Liver (tissue), 9 donors: ENCODE results near the gene COMMD10. TPM values are rescaled to one million over a fixed set of nuclear protein-coding genes. Genes with fewer than 3 reads are reported as not detected.
"Not testable (repeated sequence)": the region's sequence is repeated elsewhere in the genome, so short reads cannot be mapped to it uniquely, and the experiment has no call there.

Experiments used
- DNase-seq: peaks from one replicate; pipeline ENCODE4 v3.0.0-alpha.2; 2017; ENCODE audit warnings: low spot score
- H3K27ac ChIP-seq, 2 donors: one replicate each; pipeline ENCODE4 v1.7.0; 2013; ENCODE audit warnings: inconsistent platforms in 2 of 2, low read length in 2 of 2, control low read depth in 1 of 2, low read depth in 1 of 2, mild to moderate bottlenecking in 1 of 2
- H3K27me3 ChIP-seq, 4 donors: one replicate each; pipeline versions ENCODE4 v1.6.1 to v1.7.0; 2013; ENCODE audit warnings: low read length in 3 of 4, inconsistent platforms in 1 of 4, mild to moderate bottlenecking in 1 of 4, moderate library complexity in 1 of 4; ENCODE audit not compliant: control insufficient read depth in 4 of 4, insufficient read depth in 4 of 4
- H3K36me3 ChIP-seq, 4 donors: one replicate each; pipeline versions ENCODE4 v1.6.1 to v1.7.0; 2013; ENCODE audit warnings: low read length in 3 of 4, mild to moderate bottlenecking in 3 of 4, low read depth in 1 of 4, moderate library complexity in 1 of 4; ENCODE audit not compliant: control insufficient read depth in 4 of 4, insufficient read depth in 3 of 4
- H3K4me1 ChIP-seq, 4 donors: one replicate each; pipeline versions ENCODE4 v1.6.1 to v1.7.0; 2013; ENCODE audit warnings: low read length in 3 of 4, mild to moderate bottlenecking in 3 of 4, moderate library complexity in 1 of 4; ENCODE audit not compliant: control insufficient read depth in 4 of 4, insufficient read depth in 4 of 4
- H3K4me3 ChIP-seq, 3 donors: one replicate each; pipeline versions ENCODE4 v1.6.1 to v1.7.0; 2013; ENCODE audit warnings: low read length in 3 of 3, control low read depth in 1 of 3, low read depth in 1 of 3, mild to moderate bottlenecking in 1 of 3
- H3K9ac ChIP-seq, 2 donors: one replicate each; pipeline ENCODE4 v1.7.0; 2013; ENCODE audit warnings: low read length in 2 of 2, mild to moderate bottlenecking in 2 of 2, moderate library complexity in 2 of 2, control low read depth in 1 of 2, low read depth in 1 of 2
- H3K9me3 ChIP-seq, 4 donors: one replicate each; pipeline versions ENCODE4 v1.6.1 to v1.7.0; 2013; ENCODE audit warnings: low read length in 3 of 4; ENCODE audit not compliant: control insufficient read depth in 4 of 4
- CTCF ChIP-seq: fragments of 150-350 bp; IDR thresholded peaks from 2 replicates; pipeline ENCODE4 v1.5.1; 2017; ENCODE audit warnings: improper control_type of control experiment, low read depth, low read length; ENCODE audit not compliant: missing input control
- EGR1 ChIP-seq, 2 donors: IDR thresholded peaks; 2 replicates each; pipeline ENCODE4 v1.6.1; 2016 to 2018; ENCODE audit warnings: antibody characterized with exemption in 2 of 2, low read depth in 2 of 2
- FOXA1 ChIP-seq: IDR thresholded peaks from 2 replicates; pipeline ENCODE4 v1.6.1; 2016; ENCODE audit warnings: antibody characterized with exemption
- FOXA2 ChIP-seq: IDR thresholded peaks from 2 replicates; pipeline ENCODE4 v1.6.1; 2016; ENCODE audit warnings: antibody characterized with exemption
- GABPA ChIP-seq, 2 donors: IDR thresholded peaks in 1 of 2; conservative IDR thresholded peaks in 1 of 2; 2 replicates each; pipeline ENCODE4 v1.6.1; 2016; ENCODE audit warnings: antibody characterized with exemption in 2 of 2, mild to moderate bottlenecking in 1 of 2, moderate library complexity in 1 of 2
- HNF4G ChIP-seq: IDR thresholded peaks from 2 replicates; pipeline ENCODE4 v1.6.1; 2016; ENCODE audit warnings: antibody characterized with exemption
- JUND ChIP-seq, 2 donors: IDR thresholded peaks; 2 replicates each; pipeline ENCODE4 v1.6.1; 2016; ENCODE audit warnings: antibody characterized with exemption in 2 of 2
- NR2F2 ChIP-seq: IDR thresholded peaks from 2 replicates; pipeline ENCODE4 v1.6.1; 2016; ENCODE audit warnings: antibody characterized with exemption
- REST ChIP-seq: IDR thresholded peaks from 2 replicates; pipeline ENCODE4 v1.6.1; 2016; ENCODE audit warnings: antibody characterized with exemption, mild to moderate bottlenecking
- RXRA ChIP-seq, 2 donors: IDR thresholded peaks; 2 replicates each; pipeline ENCODE4 v1.6.1; 2017 to 2018; ENCODE audit warnings: antibody characterized with exemption in 2 of 2, mild to moderate bottlenecking in 1 of 2
- YY1 ChIP-seq: IDR thresholded peaks from 2 replicates; pipeline ENCODE4 v1.6.1; 2016; ENCODE audit warnings: antibody characterized with exemption, mild to moderate bottlenecking
- ZBTB33 ChIP-seq: IDR thresholded peaks from 2 replicates; pipeline ENCODE4 v1.6.1; 2016; ENCODE audit warnings: antibody characterized with exemption
- WGBS: extraction: QIAGEN DNeasy Blood & Tissue Kit; methylation state at CpG from one replicate; pipeline ENCODE4 v1.1.7; 2013; 5-methylcytosine and 5-hydroxymethylcytosine counted together
- polyA plus RNA-seq, 2 donors: library from polyadenylated mRNA; stranded (reverse) in 1 of 2; unstranded in 1 of 2; fragments of 200-250 nt in 1 of 2; fragments of >200 nt in 1 of 2; fragmentation: Nextera tagmentation in 1 of 2; extraction: Ambion mirVana in 1 of 2; gene quantifications; one replicate each; pipeline versions ENCODE4 v1.2.1 to v1.2.3, GENCODE V29; 2013 to 2015
- total RNA-seq, 2 donors: library from RNA; depleted of rRNA; stranded (reverse); fragments of >200 nt; gene quantifications; one replicate each; pipeline ENCODE4 v1.2.3, GENCODE V29; 2014
- TF ChIP-seq, protein P1 (sequence below): IDR thresholded peaks from 2 replicates; pipeline ENCODE4 v1.6.1; 2016; ENCODE audit warnings: antibody characterized with exemption
- donor health status: healthy.
- donor health status: healthy.
- donor health status: healthy.
- donor health status: healthy.
- donor health status: healthy.

Gene COMMD10
- total and polyA plus RNA-seq, 4 donors = 8.9 to 30.5 (median 19.3) TPM

GRCh38 chr5:116078199-116078598, 6.6 kb upstream of the COMMD10 start (continued):
- TF ChIP-seq ZBTB33 = no peak
- TF ChIP-seq RXRA (IDR thresholded peaks at IDR 0.05) = no peak
- TF ChIP-seq EGR1 (IDR thresholded peaks at IDR 0.05; ENCODE audit: low read depth in 2 of 2) = no peak
- TF ChIP-seq, protein P1, sequence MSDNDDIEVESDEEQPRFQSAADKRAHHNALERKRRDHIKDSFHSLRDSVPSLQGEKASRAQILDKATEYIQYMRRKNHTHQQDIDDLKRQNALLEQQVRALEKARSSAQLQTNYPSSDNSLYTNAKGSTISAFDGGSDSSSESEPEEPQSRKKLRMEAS = no peak
- TF ChIP-seq GABPA (IDR thresholded peaks at IDR 0.05 in 1 of 2, conservative IDR thresholded peaks at IDR 0.05 in 1 of 2) = no peak

DNA sequence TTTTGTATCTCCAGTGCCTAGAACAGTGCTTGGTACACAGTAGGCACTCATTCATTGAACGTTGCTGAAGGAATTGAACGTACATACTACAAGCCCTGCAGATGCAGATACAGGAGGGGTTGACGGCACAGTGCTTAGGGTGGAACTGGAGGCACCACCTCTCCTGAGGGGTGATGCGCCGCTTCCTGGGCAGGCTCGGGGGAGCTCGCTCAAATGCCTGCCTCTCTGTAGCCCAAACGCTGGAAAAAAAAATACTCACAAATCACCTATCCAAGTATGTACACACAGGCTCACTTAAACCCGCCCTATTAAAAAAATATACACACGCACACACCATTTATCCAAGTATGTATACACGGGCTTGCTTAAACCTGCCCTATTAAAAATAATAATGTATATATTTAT, 536 bp upstream of the COMMD10 start:
- peak overlapping the region in 1 of 2 donors; percentile 82 for H3K9ac ChIP-seq

GRCh38 chr5:116086309-116086708, 1.5 kb downstream of the COMMD10 start:
- H3K9ac ChIP-seq, H3K4me3 ChIP-seq, H3K9me3 ChIP-seq, H3K36me3 ChIP-seq, DNase-seq, H3K27ac ChIP-seq, H3K27me3 ChIP-seq: not testable (repeated sequence)
- WGBS = 98% methylated on average over 11 of the region's 11 CpGs
- H3K4me1 ChIP-seq = peaks cover 6 to 12% (median 11%) of the 10 kb centered on the region in 4 donors

More for the DNA sequence above, 536 bp upstream of the COMMD10 start:
- Histone ChIP-seq H3K4me3 (peak overlapping the region; percentile 33 to 98 (median 90)), H3K4me1 (peaks cover 5 to 12% (median 6%) of the 10 kb centered on the region in 4 donors), H3K36me3 (no peaks in the 10 kb centered on the region), H3K27me3 (no peaks in the 10 kb centered on the region), H3K27ac (no peak overlapping the region), H3K9me3 (no peaks in the 10 kb centered on the region)
- 35% methylated on average over 11 of the region's 11 CpGs for WGBS
- DNase-seq = no peak
- no peak for TF ChIP-seq NR2F2
- TF ChIP-seq FOXA1 = no peak
- TF ChIP-seq JUND (IDR thresholded peaks at IDR 0.05) = no peak
- TF ChIP-seq REST = no peak
- TF ChIP-seq, protein P1 = no peak
- no peak for TF ChIP-seq HNF4G

- Histone ChIP-seq H3K27me3 (no peaks in the 10 kb centered on the region), H3K4me3 (no peak overlapping the region), H3K4me1 (peaks cover 6 to 12% (median 11%) of the 10 kb centered on the region in 4 donors), H3K9me3 (no peaks in the 10 kb centered on the region), H3K36me3 (peaks cover under 1 to 7% (median 4%) of the 10 kb centered on the region in 4 donors), H3K9ac (no peak overlapping the region), H3K27ac (no peak overlapping the region)
- no peak for DNase-seq
- TF ChIP-seq EGR1 (IDR thresholded peaks at IDR 0.05; ENCODE audit: low read depth in 2 of 2) (no peak), YY1 (no peak), FOXA2 (no peak), CTCF (no peak), HNF4G (no peak), JUND (IDR thresholded peaks at IDR 0.05) (no peak), NR2F2 (no peak), RXRA (IDR thresholded peaks at IDR 0.05) (no peak), REST (no peak)
- TF ChIP-seq, protein P1 = no peak
These were observed 3.2 kb downstream of the COMMD10 start for GRCh38 chr5:116088062-116088461.
